ENCODE measurements around the gene MYO9B.

GRCh38 chr19:17116996-17117702 lies 41.6 kb downstream of the MYO9B start:
- no peak for TF ChIP-seq CTCF (optimal IDR thresholded peaks at IDR 0.05 in 1 of 3, IDR thresholded peaks at IDR 0.05 in 1 of 3, conservative IDR thresholded peaks at IDR 0.05 in 1 of 3; ENCODE audit: extremely low read depth in 1 of 3, insufficient read depth in 2 of 3, low read length in 3 of 3)
- no peak for TF ChIP-seq EZH2 (IDR thresholded peaks at IDR 0.05; ENCODE audit: low read length)
